ENCODE measurements around the gene PIK3AP1. TPM values are rescaled to one million over a fixed set of nuclear protein-coding genes. Genes with fewer than 3 reads are reported as not detected.
A peak's percentile ranks its signal among the peaks of the same experiment; 100 is the strongest.

PIK3AP1 gene
- total and polyA plus RNA-seq, 10 of the 15 experiments (the other 5 are each of a cell fraction or from before 2014, with no cell fraction given): 26.2 to 306 (median 119) TPM

- TF ChIP-seq NBN (IDR thresholded peaks at IDR 0.05) (peak; percentile 76), MAX (IDR thresholded peaks at IDR 0.05; ENCODE audit: low read depth, low read length) (peak; percentile 58), HDAC2 (IDR thresholded peaks at IDR 0.05) (no peak), POLR2A (IDR thresholded peaks at IDR 0.05; ENCODE audit: low read depth, low read length) (peak; percentile 87), ZNF207 (IDR thresholded peaks at IDR 0.05; ENCODE audit: borderline replicate concordance) (no peak), ZBTB40 (IDR thresholded peaks at IDR 0.05; ENCODE audit: borderline replicate concordance) (no peak), ESRRA (IDR thresholded peaks at IDR 0.05; ENCODE audit: low read length) (no peak), RUNX3 (IDR thresholded peaks at IDR 0.05; ENCODE audit: low read length) (peak; percentile 65; the same call in 1 of the 2 replicates), RB1 (IDR thresholded peaks at IDR 0.05; ENCODE audit: borderline replicate concordance) (no peak; the same call in 1 of the 2 replicates), SP1 (IDR thresholded peaks at IDR 0.05; ENCODE audit: low read depth, low read length) (no peak), RFX5 (IDR thresholded peaks at IDR 0.05; ENCODE audit: low read depth, low read length) (peak; percentile 14; the same call in 1 of the 2 replicates), NR2C2 (IDR thresholded peaks at IDR 0.05; ENCODE audit: borderline replicate concordance, control insufficient read depth, insufficient read length, low read depth) (no peak), HDGF (IDR thresholded peaks at IDR 0.05) (peak; percentile 51; the same call in 1 of the 2 replicates), KAT2A (conservative IDR thresholded peaks at IDR 0.05; ENCODE audit: control insufficient read depth, low read depth, low read length) (no peak), ZNF274 (IDR thresholded peaks at IDR 0.05; ENCODE audit: insufficient read depth, insufficient read length) (no peak), HCFC1 (IDR thresholded peaks at IDR 0.05; ENCODE audit: low read length) (no peak), ATF2 (IDR thresholded peaks at IDR 0.05; ENCODE audit: low read length) (no peak), CHD1 (IDR thresholded peaks at IDR 0.05; ENCODE audit: low read depth, low read length) (no peak), SUZ12 (IDR thresholded peaks at IDR 0.05; ENCODE audit: unreplicated experiment) (no peak), ZBTB4 (CRISPR knock-in tag; IDR thresholded peaks at IDR 0.05) (no peak), FOXM1 (IDR thresholded peaks at IDR 0.05; ENCODE audit: low read depth, low read length) (0 out of 2 replicates have a peak, but pooled peaks have one; percentile 6), EP300 (IDR thresholded peaks at IDR 0.05; ENCODE audit: borderline replicate concordance in 1 of 2, control insufficient read depth in 1 of 2, low read depth in 2 of 2, low read length in 2 of 2) (peak; percentile 59 to 79; a peak in 2 of 4 replicates), YY1 (IDR thresholded peaks at IDR 0.05; ENCODE audit: low read depth, low read length) (peak; percentile 72; the same call in 1 of the 2 replicates), LARP7 (IDR thresholded peaks at IDR 0.05) (peak; percentile 43)
Measured at GRCh38 chr10:96700374-96701099, 19.8 kb downstream of the PIK3AP1 start (continued).

Data from GM12878 (cell line).